WTC11 (cell line): Measurements from ENCODE around the gene BABAM2. TPM values are rescaled to one million over a fixed set of nuclear protein-coding genes. Genes with fewer than 3 reads are reported as not detected.

Experiments used
- ATAC-seq: fragments of 200-7000 bp; cut with Tn5 transposase; 2 replicates; pipeline ENCODE4 v1.10.0; 2021; ENCODE audit warnings: mild to moderate bottlenecking, moderate library complexity
- CTCF ChIA-PET: fragments of 300-600 bp; sonication (Branson Sonifier 250); formaldehyde crosslinking; loops from one replicate; lab custom pipeline; 2021; ENCODE audit warnings: antibody characterized with exemption; lab: Charles Lee
- POLR2A ChIA-PET: fragments of 350-600 bp; sonication (Branson Sonifier 250); formaldehyde crosslinking; loops from one replicate; lab custom pipeline; 2021; ENCODE audit warnings: antibody characterized with exemption; lab: Charles Lee
- DNase-seq: peaks from one replicate; pipeline ENCODE4 v3.0.0; 2021; ENCODE audit warnings: low spot score
- H3K27ac Mint-ChIP-seq: 2 replicates; pipeline ENCODE4 v1.8.0; 2021; ENCODE audit warnings: mixed read lengths
- H3K27me3 Mint-ChIP-seq: 2 replicates; pipeline ENCODE4 v1.8.0; 2021; ENCODE audit warnings: low read depth, mild to moderate bottlenecking, moderate library complexity, mixed read lengths
- H3K36me3 Mint-ChIP-seq: 2 replicates; pipeline ENCODE4 v1.8.0; 2021; ENCODE audit warnings: mixed read lengths
- H3K4me1 Mint-ChIP-seq: 2 replicates; pipeline ENCODE4 v1.8.0; 2022; ENCODE audit warnings: mixed read lengths
- H3K4me3 Mint-ChIP-seq: 2 replicates; pipeline ENCODE4 v1.8.0; 2021; ENCODE audit warnings: mild to moderate bottlenecking, moderate library complexity, mixed read lengths
- H3K9me3 Mint-ChIP-seq: 2 replicates; pipeline ENCODE4 v1.8.0; 2021; ENCODE audit warnings: mixed read lengths
- E2F5 ChIP-seq: sonication (generic); formaldehyde crosslinking; IDR thresholded peaks from 2 replicates; pipeline ENCODE4 v1.8.1; 2022; ENCODE audit warnings: mild to moderate bottlenecking, moderate library complexity, missing genetic modification reagents
- EMX1 ChIP-seq: fragments of 250-450 bp; sonication (Bioruptor Pico); IDR thresholded peaks from 2 replicates; pipeline ENCODE4 v1.8.0; 2021; ENCODE audit warnings: mild to moderate bottlenecking
- ESRRA ChIP-seq: sonication (generic); formaldehyde crosslinking; IDR thresholded peaks from 2 replicates; pipeline ENCODE4 v1.8.1; 2022; ENCODE audit warnings: mild to moderate bottlenecking, missing genetic modification reagents, borderline replicate concordance
- GTF2I ChIP-seq: fragments of 250-450 bp; sonication (Bioruptor Pico); conservative IDR thresholded peaks from 2 replicates; pipeline ENCODE4 v1.4.0; 2021; ENCODE audit warnings: mild to moderate bottlenecking
- MAX ChIP-seq: sonication (generic); formaldehyde crosslinking; IDR thresholded peaks from 2 replicates; pipeline ENCODE4 v1.8.0; 2022; ENCODE audit warnings: mild to moderate bottlenecking, missing genetic modification reagents
- NFYB ChIP-seq: sonication (generic); formaldehyde crosslinking; conservative IDR thresholded peaks from 2 replicates; pipeline ENCODE4 v1.8.0; 2022; ENCODE audit warnings: low read depth, missing genetic modification reagents
- NR1H2 ChIP-seq: sonication (generic); formaldehyde crosslinking; IDR thresholded peaks from 2 replicates; pipeline ENCODE4 v1.9.0; 2021; ENCODE audit warnings: mild to moderate bottlenecking, moderate library complexity, missing genetic modification reagents
- NR3C1 ChIP-seq: sonication (generic); formaldehyde crosslinking; conservative IDR thresholded peaks from 2 replicates; pipeline ENCODE4 v1.8.1; 2023; ENCODE audit warnings: low read depth, mild to moderate bottlenecking, missing genetic modification reagents
- RELA ChIP-seq: sonication (generic); formaldehyde crosslinking; IDR thresholded peaks from 2 replicates; pipeline ENCODE4 v1.8.1; 2022; ENCODE audit warnings: missing genetic modification reagents, mild to moderate bottlenecking, borderline replicate concordance
- TCF7 ChIP-seq: sonication (generic); formaldehyde crosslinking; IDR thresholded peaks from 2 replicates; pipeline ENCODE4 v1.8.0; 2022; ENCODE audit warnings: mild to moderate bottlenecking, low read depth, missing genetic modification reagents, moderate library complexity
- USF1 ChIP-seq: sonication (generic); formaldehyde crosslinking; IDR thresholded peaks from 2 replicates; pipeline ENCODE4 v1.8.0; 2022; ENCODE audit warnings: mild to moderate bottlenecking, missing genetic modification reagents
- USF2 ChIP-seq: sonication (generic); formaldehyde crosslinking; IDR thresholded peaks from 2 replicates; pipeline ENCODE4 v1.8.1; 2023; ENCODE audit warnings: mild to moderate bottlenecking, missing genetic modification reagents, moderate library complexity
- ZMAT4 ChIP-seq: fragments of 250-450 bp; sonication (Bioruptor Pico); IDR thresholded peaks from 2 replicates; pipeline ENCODE4 v1.9.0; 2021; ENCODE audit warnings: mild to moderate bottlenecking
- ZNF512 ChIP-seq: sonication (generic); formaldehyde crosslinking; IDR thresholded peaks from 2 replicates; pipeline ENCODE4 v1.8.1; 2022; ENCODE audit warnings: missing genetic modification reagents, borderline replicate concordance
- ZNF671 ChIP-seq: fragments of 250-450 bp; sonication (Bioruptor Pico); IDR thresholded peaks from 2 replicates; pipeline ENCODE4 v1.8.0; 2021; ENCODE audit warnings: mild to moderate bottlenecking
- total RNA-seq: library from RNA; stranded (reverse); gene quantifications from 3 replicates; pipeline ENCODE4 v1.2.3, GENCODE V29; 2021

Gene BABAM2
- total RNA-seq, 1 experiment from 2014 or later = 16.5 TPM

- H3K27ac Mint-ChIP-seq = no peak overlapping the region
Measured at GRCh38 chr2:28219138-28219537, 328.6 kb downstream of the BABAM2 start.

GRCh38 chr2:28219758-28220368, 329.3 kb downstream of the BABAM2 start:
- no peaks in the 10 kb centered on the region for H3K9me3 Mint-ChIP-seq
- no peak for TF ChIP-seq RELA (CRISPR knock-in tag)
- no peak for TF ChIP-seq ESRRA (CRISPR knock-in tag)
- TF ChIP-seq NR3C1 = no peak
- no peak for TF ChIP-seq GTF2I (CRISPR knock-in tag)
- no peak for TF ChIP-seq NFYB
- no peak overlapping the region for H3K27ac Mint-ChIP-seq
- CTCF ChIA-PET = no interaction called here
- ATAC-seq (no peak), DNase-seq (no peak)
- POLR2A ChIA-PET = no interaction called here
- no peaks in the 10 kb centered on the region for H3K27me3 Mint-ChIP-seq
- H3K4me3 Mint-ChIP-seq = no peak overlapping the region
- H3K36me3 Mint-ChIP-seq = no peaks in the 10 kb centered on the region
- H3K4me1 Mint-ChIP-seq = no peaks in the 10 kb centered on the region

More at GRCh38 chr2:28219138-28219537, 328.6 kb downstream of the BABAM2 start:
- ChIA-PET CTCF (interaction anchor here (0.9 kb wide), 1 partner anchor 348 kb away, joined by 6 read pairs; no protein-coding TSS in a partner anchor), POLR2A (no interaction called here)
- Mint-ChIP-seq H3K27me3 (no peaks in the 10 kb centered on the region), H3K4me3 (no peak overlapping the region), H3K4me1 (no peaks in the 10 kb centered on the region), H3K9me3 (peaks cover 5% of the 10 kb centered on the region; the same call in 1 of the 2 replicates), H3K36me3 (no peaks in the 10 kb centered on the region)
- ATAC-seq = no peak
- TF ChIP-seq NFYB (no peak), E2F5 (CRISPR knock-in tag) (no peak), EMX1 (no peak), ZNF512 (CRISPR knock-in tag) (no peak), USF1 (CRISPR knock-in tag) (no peak), NR3C1 (no peak), NR1H2 (CRISPR knock-in tag) (no peak), USF2 (no peak), ZNF671 (CRISPR knock-in tag) (no peak), MAX (no peak), ZMAT4 (CRISPR knock-in tag) (no peak)
- no peak for DNase-seq

GRCh38 chr2:28224648-28225472, 334.3 kb downstream of the BABAM2 start:
- CTCF ChIA-PET = no interaction called here
- no peak for ATAC-seq
- Mint-ChIP-seq H3K9me3 (no peaks in the 10 kb centered on the region), H3K27me3 (no peaks in the 10 kb centered on the region), H3K27ac (peak overlapping the region; percentile 34; the same call in 1 of the 2 replicates), H3K4me3 (no peak overlapping the region), H3K36me3 (no peaks in the 10 kb centered on the region), H3K4me1 (peaks cover 13% of the 10 kb centered on the region)
- DNase-seq = no peak
- POLR2A ChIA-PET = interaction anchor here (0.7 kb wide), 1 partner anchor 168 kb away, joined by 3 read pairs; no protein-coding TSS in a partner anchor
- no peak for TF ChIP-seq TCF7 (CRISPR knock-in tag)
